Thoracic aorta (tissue), 2 donors: ENCODE results near the gene CZIB. TPM values are rescaled to one million over a fixed set of nuclear protein-coding genes. Genes with fewer than 3 reads are reported as not detected.
A peak's percentile ranks its signal among the peaks of the same experiment; 100 is the strongest.

Source experiments
- ATAC-seq: fragments of 150-250 bp; one replicate; pipeline ENCODE4 v1.8.0; 2017; ENCODE audit warnings: low read depth; ENCODE audit not compliant: insufficient number of reproducible peaks, low FRiP score
- DNase-seq: peaks from one replicate; pipeline ENCODE4 v3.0.0-alpha.2; 2020; ENCODE audit warnings: low spot score
- H3K27ac ChIP-seq, 2 donors: fragments of 200-600 bp; sonication (generic); 1 replicate in 1 of 2; 2 replicates in 1 of 2; pipeline ENCODE4 v1.5.1; 2016; ENCODE audit warnings: mild to moderate bottlenecking in 2 of 2, moderate library complexity in 2 of 2
- H3K27me3 ChIP-seq: fragments of 200-600 bp; sonication (generic); replicated peaks from 2 replicates; pipeline ENCODE4 v1.6.0; 2016; ENCODE audit warnings: mild to moderate bottlenecking; ENCODE audit not compliant: insufficient read depth
- H3K36me3 ChIP-seq: fragments of 200-600 bp; sonication (generic); one replicate; pipeline ENCODE4 v1.5.1; 2016
- H3K4me1 ChIP-seq, 2 donors: fragments of 200-600 bp; sonication (generic); 1 replicate in 1 of 2; 2 replicates in 1 of 2; pipeline versions ENCODE4 v1.5.1 to v1.6.0; 2016; ENCODE audit warnings: low read depth in 2 of 2, mild to moderate bottlenecking in 1 of 2; ENCODE audit not compliant: control insufficient read depth in 1 of 2
- H3K4me3 ChIP-seq: fragments of 200-600 bp; sonication (generic); 2 replicates; pipeline ENCODE4 v1.5.1; 2016; ENCODE audit warnings: mild to moderate bottlenecking
- H3K9me3 ChIP-seq: fragments of 200-600 bp; sonication (generic); 2 replicates; pipeline ENCODE4 v1.5.1; 2016
- total RNA-seq, 2 donors: library from RNA; depleted of rRNA; stranded (reverse); fragments of >200 nt; gene quantifications; one replicate each; pipeline versions ENCODE4 v1.1.0 to v1.2.3, GENCODE V29; 2016
- TF ChIP-seq, protein P1 (sequence below): fragments of 200-600 bp; sonication (generic); IDR thresholded peaks from one replicate; pipeline ENCODE4 v1.5.1; 2019; ENCODE audit warnings: antibody characterized with exemption

CZIB gene
- total RNA-seq, 2 donors from 2014 or later = 46.4 to 49.6 TPM

DNA sequence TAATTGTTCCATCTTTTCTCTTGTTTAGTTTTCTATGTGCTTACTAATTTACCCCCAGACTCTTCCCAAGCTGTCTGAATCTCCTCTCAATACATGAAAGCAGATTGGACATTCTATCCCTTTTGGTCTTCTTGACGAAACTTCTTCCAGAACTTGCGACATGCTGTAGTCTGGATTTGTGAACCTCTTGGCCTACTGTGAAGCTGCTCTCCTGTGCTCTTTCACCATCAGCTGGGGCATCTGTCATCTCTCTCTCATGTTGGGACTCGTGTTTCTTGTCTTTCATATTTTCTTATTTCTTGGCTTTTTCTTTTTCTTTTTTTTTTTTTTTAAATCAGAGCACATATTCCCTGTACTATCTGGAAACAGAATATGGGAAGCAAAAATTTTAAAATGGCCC, 17.0 kb downstream of the CZIB start:
- TF ChIP-seq, protein P1, sequence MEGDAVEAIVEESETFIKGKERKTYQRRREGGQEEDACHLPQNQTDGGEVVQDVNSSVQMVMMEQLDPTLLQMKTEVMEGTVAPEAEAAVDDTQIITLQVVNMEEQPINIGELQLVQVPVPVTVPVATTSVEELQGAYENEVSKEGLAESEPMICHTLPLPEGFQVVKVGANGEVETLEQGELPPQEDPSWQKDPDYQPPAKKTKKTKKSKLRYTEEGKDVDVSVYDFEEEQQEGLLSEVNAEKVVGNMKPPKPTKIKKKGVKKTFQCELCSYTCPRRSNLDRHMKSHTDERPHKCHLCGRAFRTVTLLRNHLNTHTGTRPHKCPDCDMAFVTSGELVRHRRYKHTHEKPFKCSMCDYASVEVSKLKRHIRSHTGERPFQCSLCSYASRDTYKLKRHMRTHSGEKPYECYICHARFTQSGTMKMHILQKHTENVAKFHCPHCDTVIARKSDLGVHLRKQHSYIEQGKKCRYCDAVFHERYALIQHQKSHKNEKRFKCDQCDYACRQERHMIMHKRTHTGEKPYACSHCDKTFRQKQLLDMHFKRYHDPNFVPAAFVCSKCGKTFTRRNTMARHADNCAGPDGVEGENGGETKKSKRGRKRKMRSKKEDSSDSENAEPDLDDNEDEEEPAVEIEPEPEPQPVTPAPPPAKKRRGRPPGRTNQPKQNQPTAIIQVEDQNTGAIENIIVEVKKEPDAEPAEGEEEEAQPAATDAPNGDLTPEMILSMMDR = no peak
- Histone ChIP-seq H3K27me3 (no peaks in the 10 kb centered on the region), H3K27ac (no peak overlapping the region), H3K36me3 (peaks cover 20% of the 10 kb centered on the region), H3K4me1 (peaks cover 0 to 15% of the 10 kb centered on the region in 2 donors), H3K9me3 (no peaks in the 10 kb centered on the region), H3K4me3 (no peak overlapping the region)
- no peak for DNase-seq
- no peak for ATAC-seq

DNA sequence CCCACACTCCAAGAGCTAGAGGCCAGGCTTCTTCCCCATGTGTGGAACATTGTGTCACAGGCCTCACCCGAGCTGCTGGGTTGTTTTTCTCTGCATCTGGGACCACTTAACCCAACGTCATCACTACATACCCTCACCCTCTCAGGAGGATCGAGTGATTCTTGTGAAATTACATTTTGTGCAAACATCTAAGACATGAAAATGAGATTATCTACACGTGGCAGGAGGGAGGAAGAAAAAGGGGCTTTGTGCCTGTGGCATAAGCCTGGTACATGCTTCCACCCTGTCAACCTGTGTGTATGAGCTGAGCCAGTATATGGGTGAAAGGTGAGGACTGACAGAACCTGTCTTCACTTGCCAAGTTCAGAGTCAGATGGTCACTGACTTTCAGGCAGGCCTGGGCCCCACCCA, 22.2 kb downstream of the CZIB start:
- no peak for ATAC-seq
- TF ChIP-seq, protein P1 = no peak

DNA sequence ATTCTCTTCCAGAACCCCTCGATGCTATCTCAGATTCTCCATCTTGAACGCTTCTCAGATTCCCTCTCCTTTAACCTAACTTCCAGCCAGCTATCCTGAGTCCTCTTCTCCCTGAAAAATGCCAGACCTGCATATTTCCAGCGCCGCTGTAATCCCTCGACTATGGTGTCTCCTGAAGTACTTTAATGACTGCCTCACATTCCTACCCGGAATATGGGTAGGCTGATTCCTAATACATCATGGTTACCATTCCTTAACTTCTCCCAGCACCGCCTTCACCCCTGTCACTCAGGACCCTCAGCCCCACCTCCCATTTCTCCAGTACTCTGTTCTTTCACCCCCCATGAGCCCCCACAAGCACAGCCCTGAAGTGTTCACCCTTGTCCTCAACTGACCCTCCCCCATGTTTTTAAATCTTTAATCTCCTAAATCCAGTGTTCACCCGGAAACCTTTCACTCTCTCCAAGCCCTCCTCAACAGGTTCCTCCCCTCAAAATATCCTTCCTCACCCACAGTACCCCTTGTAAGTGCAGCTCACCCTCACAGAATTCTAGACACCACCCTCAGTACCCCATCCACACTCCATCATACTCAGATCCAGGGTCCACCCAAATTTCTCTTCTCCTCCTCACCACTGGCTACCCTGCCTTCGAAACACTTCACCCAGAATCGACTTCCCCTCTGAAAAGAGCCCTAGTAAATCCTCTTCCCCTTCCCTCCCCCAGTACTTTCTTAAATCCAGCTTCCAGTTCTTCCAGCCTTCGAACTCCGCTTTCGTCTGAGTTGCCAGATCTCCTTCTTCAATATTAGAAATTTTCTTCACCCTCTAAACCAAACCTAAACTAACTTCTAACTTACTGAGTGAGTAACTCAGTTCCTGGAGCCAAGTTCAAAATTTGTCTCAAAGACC, 22.9 kb downstream of the CZIB start:
- Histone ChIP-seq H3K4me3 (peak overlapping the region; percentile 87), H3K36me3 (peaks cover 7% of the 10 kb centered on the region), H3K9me3 (no peaks in the 10 kb centered on the region), H3K4me1 (peaks cover 13 to 41% of the 10 kb centered on the region in 2 donors), H3K27ac (peak overlapping the region; percentile 84 to 99), H3K27me3 (no peaks in the 10 kb centered on the region)
- ATAC-seq (no peak), DNase-seq (no peak)
- TF ChIP-seq, protein P1 = no peak

More for the DNA sequence above, 22.2 kb downstream of the CZIB start:
- DNase-seq = no peak
- Histone ChIP-seq H3K4me3 (peak overlapping the region; percentile 87), H3K27me3 (no peaks in the 10 kb centered on the region), H3K9me3 (no peaks in the 10 kb centered on the region), H3K27ac (peak overlapping the region in 1 of 2 donors; percentile 99), H3K4me1 (peaks cover 13 to 41% of the 10 kb centered on the region in 2 donors), H3K36me3 (peaks cover 7% of the 10 kb centered on the region)

DNA sequence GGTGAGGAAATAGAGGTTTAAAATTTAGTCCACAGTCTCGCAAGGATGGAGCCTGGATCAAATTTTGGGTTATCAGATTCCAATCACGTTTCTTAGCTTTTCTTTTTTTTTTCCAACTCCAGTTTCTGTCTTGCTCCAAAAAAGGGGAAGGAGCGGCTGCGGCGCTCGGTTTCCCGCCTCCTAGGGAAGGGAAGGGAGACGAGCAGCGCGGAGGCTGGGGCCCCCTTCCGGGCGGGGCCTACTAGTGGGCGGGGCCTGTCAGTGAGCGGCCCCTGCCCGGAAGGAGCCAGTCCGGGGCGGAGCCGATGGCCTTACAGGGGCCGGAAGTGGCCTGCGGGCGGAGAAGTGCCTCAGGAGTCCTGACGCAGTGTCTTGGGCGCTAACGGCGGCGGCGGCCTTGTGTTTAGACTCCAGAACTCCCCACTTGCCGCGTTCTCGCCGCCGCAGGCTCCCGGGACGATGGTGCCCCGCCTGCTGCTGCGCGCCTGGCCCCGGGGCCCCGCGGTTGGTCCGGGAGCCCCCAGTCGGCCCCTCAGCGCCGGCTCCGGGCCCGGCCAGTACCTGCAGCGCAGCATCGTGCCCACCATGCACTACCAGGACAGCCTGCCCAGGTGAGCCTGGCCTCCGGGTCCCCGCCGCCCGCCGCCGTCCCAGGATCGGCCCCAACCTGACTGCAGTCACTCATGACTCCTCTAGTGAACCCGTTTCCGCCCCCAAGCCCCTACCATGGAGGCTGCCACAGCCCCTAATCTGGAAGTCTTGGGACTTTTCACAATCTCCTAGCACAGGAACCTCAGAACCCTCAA, 23.7 kb downstream of the CZIB start, which contains the start of gene CPT2:
Gene CPT2, plus strand, starts transcription at position 340 of the 806 bp plus-strand sequence. Its CDS starts 120 bp downstream, at position 460.
- Histone ChIP-seq H3K9me3 (no peaks in the 10 kb centered on the region), H3K27ac (peak within 1 kb of the TSS; percentile 84 to 99), H3K4me1 (peaks cover 13 to 41% of the 10 kb centered on the region in 2 donors), H3K36me3 (no peaks in the 10 kb centered on the region), H3K27me3 (no peaks in the 10 kb centered on the region), H3K4me3 (peak within 1 kb of the TSS; percentile 87)
- DNase-seq = peak; percentile 76
- peak; percentile 80 for ATAC-seq
- TF ChIP-seq, protein P1 = peak; percentile 18
